CD8-positive, alpha-beta memory T cell (primary cell): Measurements from ENCODE around the gene ASF1B. TPM values are rescaled to one million over a fixed set of nuclear protein-coding genes. Genes with fewer than 3 reads are reported as not detected.
A peak's percentile ranks its signal among the peaks of the same experiment; 100 is the strongest.

Source experiments
- CTCF ChIA-PET: fragments of 350-600 bp; sonication (Branson Sonifier 250); formaldehyde crosslinking; loops from one replicate; lab custom pipeline; 2021; ENCODE audit warnings: antibody characterized with exemption; lab: Charles Lee
- POLR2A ChIA-PET: fragments of 350-600 bp; sonication (Branson Sonifier 250); formaldehyde crosslinking; loops from one replicate; lab custom pipeline; 2021; ENCODE audit warnings: antibody characterized with exemption; lab: Charles Lee
- DNase-seq, 5 donors: peaks; one replicate each; pipeline versions ENCODE4 v3.0.0 to v3.0.0-alpha.2; 2020 to 2022; ENCODE audit warnings: mixed read lengths in 1 of 5
- H3K27ac ChIP-seq: one replicate; pipeline ENCODE4 v1.7.0; 2013; ENCODE audit warnings: low read depth, mild to moderate bottlenecking, low read length, moderate library complexity
- H3K27me3 ChIP-seq: 2 replicates; pipeline ENCODE4 v1.7.0; 2013; ENCODE audit warnings: low read length, mild to moderate bottlenecking; ENCODE audit not compliant: insufficient read depth, poor library complexity, severe bottlenecking
- H3K36me3 ChIP-seq: 2 replicates; pipeline ENCODE4 v1.7.0; 2013; ENCODE audit warnings: mild to moderate bottlenecking, low read length, moderate library complexity; ENCODE audit not compliant: insufficient read depth
- H3K4me1 ChIP-seq: 2 replicates; pipeline ENCODE4 v1.7.0; 2013; ENCODE audit warnings: mild to moderate bottlenecking, low read length, moderate library complexity; ENCODE audit not compliant: insufficient read depth
- H3K4me3 ChIP-seq: 2 replicates; pipeline ENCODE4 v1.7.0; 2013; ENCODE audit warnings: mild to moderate bottlenecking, low read length
- H3K9me3 ChIP-seq: 2 replicates; pipeline ENCODE4 v1.7.0; 2013; ENCODE audit warnings: mild to moderate bottlenecking, low read length
- H3K27ac Mint-ChIP-seq, 8 donors: one replicate each; pipeline ENCODE4 v1.8.0; 2020 to 2021; ENCODE audit warnings: mixed read lengths in 8 of 8, mild to moderate bottlenecking in 6 of 8, inconsistent platforms in 3 of 8, moderate library complexity in 3 of 8
- H3K27me3 Mint-ChIP-seq, 2 donors: one replicate each; pipeline ENCODE4 v1.8.0; 2020 to 2021; ENCODE audit warnings: mixed read lengths in 2 of 2, mild to moderate bottlenecking in 1 of 2, moderate library complexity in 1 of 2
- H3K36me3 Mint-ChIP-seq, 3 donors: one replicate each; pipeline ENCODE4 v1.8.0; 2020 to 2021; ENCODE audit warnings: mixed read lengths in 3 of 3, inconsistent platforms in 1 of 3, mild to moderate bottlenecking in 1 of 3
- H3K4me1 Mint-ChIP-seq, 3 donors: one replicate each; pipeline ENCODE4 v1.8.0; 2020 to 2021; ENCODE audit warnings: mixed read lengths in 3 of 3, inconsistent platforms in 1 of 3, mild to moderate bottlenecking in 1 of 3
- H3K4me3 Mint-ChIP-seq, 7 donors: one replicate each; pipeline ENCODE4 v1.8.0; 2020 to 2021; ENCODE audit warnings: mixed read lengths in 7 of 7, mild to moderate bottlenecking in 6 of 7, moderate library complexity in 4 of 7, inconsistent platforms in 2 of 7
- H3K9me3 Mint-ChIP-seq, 5 donors: one replicate each; pipeline ENCODE4 v1.8.0; 2020 to 2022; ENCODE audit warnings: mixed read lengths in 5 of 5, mild to moderate bottlenecking in 3 of 5, moderate library complexity in 2 of 5, inconsistent platforms in 1 of 5
- polyA plus RNA-seq: library from polyadenylated mRNA; unstranded; fragments of 300-500 nt; fragmentation: Illumina TruSeq; gene quantifications from one replicate; pipeline ENCODE4 v1.2.3, GENCODE V29; 2021
- total RNA-seq, 2 experiments: library from RNA; stranded (reverse); gene quantifications; one replicate each; pipeline ENCODE4 v1.2.3, GENCODE V29; 2021

The ASF1B gene
- total and polyA plus RNA-seq, 3 experiments from 2014 or later: 4.5 to 76.2 (median 75.0) TPM

DNA sequence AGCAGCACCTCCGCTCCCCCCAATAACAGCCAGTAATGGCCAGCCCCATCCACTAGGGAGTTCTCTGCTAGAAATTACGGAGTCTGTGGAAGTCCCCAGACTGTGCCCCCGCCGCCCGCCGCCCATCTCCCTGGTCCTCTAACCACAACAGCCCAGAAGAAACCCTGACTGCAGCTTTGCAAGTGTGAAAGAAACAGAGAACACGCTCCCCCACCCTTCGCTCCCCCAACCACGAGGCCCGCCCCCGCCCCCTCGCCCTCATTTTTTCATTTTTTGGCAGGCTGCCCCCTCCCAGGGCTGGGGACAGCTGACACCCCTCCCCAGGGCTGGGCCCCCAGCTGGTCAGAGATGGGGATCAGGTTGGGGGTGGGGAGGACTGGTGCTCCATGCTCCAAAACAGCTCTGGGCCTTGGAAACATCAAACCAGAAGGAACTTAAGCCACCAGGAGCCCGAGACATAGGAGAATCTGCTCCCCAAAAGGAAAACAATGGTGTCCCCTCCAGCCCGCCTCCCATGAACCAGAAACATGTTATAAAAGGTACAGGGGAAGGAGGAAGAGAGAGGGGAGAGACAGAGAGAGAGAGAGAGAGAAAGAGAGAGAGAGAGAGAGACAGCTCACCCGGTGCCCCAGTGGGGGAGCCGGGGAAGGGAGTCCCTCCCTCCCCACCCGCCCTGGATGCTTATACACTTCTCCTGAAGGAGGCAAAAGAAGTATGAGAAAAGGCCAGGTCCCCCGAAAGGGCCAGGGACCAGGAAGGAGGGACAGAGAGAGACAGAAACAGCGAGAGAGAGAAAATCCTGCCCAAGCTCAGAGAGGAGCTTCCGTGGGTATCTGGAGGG, 29.8 kb upstream of the ASF1B start:
- Mint-ChIP-seq H3K4me1 (peaks cover 23 to 28% (median 27%) of the 10 kb centered on the region in 3 donors), H3K9me3 (no peaks in the 10 kb centered on the region), H3K36me3 (peaks cover 8 to 18% (median 10%) of the 10 kb centered on the region in 3 donors), H3K27ac (peak overlapping the region; percentile 85 to 96 (median 90)), H3K27me3 (no peaks in the 10 kb centered on the region), H3K4me3 (peak overlapping the region; percentile 73 to 92 (median 86))
- no peaks in the 10 kb centered on the region for H3K27me3 ChIP-seq
- ChIA-PET CTCF (interaction anchor here (0.9 to 4.9 kb wide), 4 partner anchors 8 to 52 kb away, joined by 3 to 21 read pairs (median 4); partner anchors contain the start of gene ASF1B), POLR2A (no interaction called here)
- peaks cover 7% of the 10 kb centered on the region for H3K36me3 ChIP-seq
- H3K9me3 ChIP-seq: no peaks in the 10 kb centered on the region
- peak overlapping the region; percentile 64 for H3K4me3 ChIP-seq
- peaks cover 19% of the 10 kb centered on the region for H3K4me1 ChIP-seq
- no peak overlapping the region for H3K27ac ChIP-seq
- DNase-seq: peak in 3 of 5 donors; percentile 34 to 43 (median 38)

DNA sequence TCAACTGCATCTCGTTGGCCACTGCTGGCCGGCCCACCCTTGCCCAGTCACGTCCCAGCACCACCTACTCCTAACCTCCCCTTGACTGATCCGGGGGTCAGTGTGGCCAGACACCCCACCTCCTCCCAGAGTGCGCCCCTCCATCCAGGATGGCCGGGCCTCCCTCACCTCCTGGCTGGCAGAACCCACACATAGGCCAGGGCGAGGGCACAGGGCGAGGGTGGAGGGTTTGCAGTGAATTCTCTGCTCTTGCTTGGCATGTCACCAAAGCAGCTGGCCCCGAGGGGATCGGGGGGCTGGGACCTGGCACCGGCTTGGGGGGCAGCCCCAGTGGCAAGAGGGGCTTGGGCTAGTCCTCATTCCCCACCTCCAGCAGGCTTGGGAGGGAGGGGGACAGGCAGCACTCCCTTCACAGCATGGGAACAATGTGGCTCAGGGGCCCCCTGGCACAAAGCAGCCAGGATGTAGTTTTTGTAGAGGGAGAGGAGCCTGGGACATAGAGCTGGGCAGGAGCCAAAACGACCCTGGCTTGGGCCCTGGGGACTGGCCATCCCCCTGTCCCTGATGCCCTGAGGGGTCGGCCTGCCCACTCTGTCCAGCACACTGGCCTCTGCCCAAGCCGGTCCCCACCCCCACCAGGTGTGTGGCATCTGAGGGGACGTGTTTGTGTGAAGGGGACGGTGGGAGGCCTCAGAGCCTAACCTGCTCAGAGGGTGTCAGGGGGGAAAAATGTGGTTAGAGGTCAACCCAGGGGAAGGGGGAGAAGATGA, 28.5 kb upstream of the ASF1B start:
- H3K4me3 ChIP-seq: no peak overlapping the region
- CTCF ChIA-PET: interaction anchor here (4.9 kb wide), 1 partner anchor 28 kb away, joined by 21 read pairs; the partner anchor contains the start of gene ASF1B

DNA sequence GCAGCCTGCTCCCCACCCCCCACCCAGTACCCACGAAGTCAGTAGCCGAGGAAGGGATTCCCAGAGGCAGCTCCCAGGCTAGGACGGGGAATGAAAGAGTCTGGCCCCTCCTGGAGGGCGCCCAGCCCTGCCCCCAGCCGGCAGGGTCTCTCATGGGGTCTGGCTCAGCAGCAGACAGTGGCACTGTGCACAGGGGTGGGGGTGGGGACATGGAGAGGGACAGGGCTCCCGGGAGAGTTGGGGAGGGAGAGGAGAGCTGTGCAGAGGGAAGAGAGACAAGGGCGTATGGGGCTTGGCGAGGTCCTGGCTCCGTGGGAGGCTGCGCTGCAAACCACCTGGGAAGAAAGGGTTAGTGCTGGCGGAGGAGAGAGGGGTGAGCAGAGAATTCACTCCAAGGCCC, 27.7 kb upstream of the ASF1B start:
- no peak overlapping the region for H3K27ac Mint-ChIP-seq
- Histone ChIP-seq H3K27me3 (no peaks in the 10 kb centered on the region), H3K4me3 (no peak overlapping the region), H3K27ac (no peak overlapping the region), H3K4me1 (peaks cover 19% of the 10 kb centered on the region), H3K36me3 (no peaks in the 10 kb centered on the region), H3K9me3 (no peaks in the 10 kb centered on the region)
- H3K4me1 Mint-ChIP-seq: peaks cover 23 to 28% (median 27%) of the 10 kb centered on the region in 3 donors
- no peak overlapping the region for H3K4me3 Mint-ChIP-seq
- no peak for DNase-seq
- H3K27me3 Mint-ChIP-seq: no peaks in the 10 kb centered on the region
- CTCF ChIA-PET: interaction anchor here (4.9 kb wide), 1 partner anchor 27 kb away, joined by 21 read pairs; the partner anchor contains the start of gene ASF1B
- POLR2A ChIA-PET: no interaction called here
- peaks cover 0 to 3% (median 0%) of the 10 kb centered on the region in 3 donors for H3K36me3 Mint-ChIP-seq
- H3K9me3 Mint-ChIP-seq: no peaks in the 10 kb centered on the region

More for the DNA sequence above, 28.5 kb upstream of the ASF1B start:
- peaks cover 19% of the 10 kb centered on the region for H3K4me1 ChIP-seq
- Mint-ChIP-seq H3K27ac (no peak overlapping the region), H3K4me1 (peaks cover 23 to 28% (median 27%) of the 10 kb centered on the region in 3 donors), H3K27me3 (no peaks in the 10 kb centered on the region), H3K36me3 (peaks cover 0 to 5% (median under 1%) of the 10 kb centered on the region in 3 donors), H3K9me3 (no peaks in the 10 kb centered on the region), H3K4me3 (no peak overlapping the region)
- POLR2A ChIA-PET: interaction anchor here (0.5 kb wide), 1 partner anchor 188 kb away, joined by 4 read pairs; no protein-coding TSS in a partner anchor
- no peaks in the 10 kb centered on the region for H3K9me3 ChIP-seq
- H3K27me3 ChIP-seq: no peaks in the 10 kb centered on the region
- no peak overlapping the region for H3K27ac ChIP-seq
- peaks cover 1% of the 10 kb centered on the region for H3K36me3 ChIP-seq
- DNase-seq: no peak

DNA sequence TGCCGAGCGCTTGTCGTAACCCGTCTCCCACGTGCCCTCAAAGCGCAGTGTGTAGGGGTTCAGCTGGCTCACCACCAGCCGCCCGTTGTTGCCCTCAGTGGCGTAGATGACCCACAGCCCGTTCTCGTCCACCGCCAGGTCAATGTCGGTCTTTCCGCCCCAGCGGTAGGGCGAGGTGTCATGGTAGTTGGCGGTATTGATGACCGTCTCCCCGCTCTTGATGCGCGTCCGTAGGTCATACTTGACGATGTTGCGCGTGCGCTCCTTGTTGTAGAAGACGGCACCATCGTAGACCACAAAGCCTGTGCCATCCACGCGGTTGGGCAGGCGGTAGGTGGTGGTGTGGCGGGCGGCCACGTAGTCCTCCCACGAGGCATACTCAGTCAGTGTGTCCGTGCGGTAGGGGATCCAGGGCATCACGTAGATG, 26.5 kb upstream of the ASF1B start:
- Histone ChIP-seq H3K27ac (no peak overlapping the region), H3K4me3 (no peak overlapping the region), H3K27me3 (no peaks in the 10 kb centered on the region), H3K36me3 (no peaks in the 10 kb centered on the region), H3K9me3 (no peaks in the 10 kb centered on the region), H3K4me1 (peaks cover 15% of the 10 kb centered on the region)
- H3K27me3 Mint-ChIP-seq: no peaks in the 10 kb centered on the region
- H3K4me3 Mint-ChIP-seq: no peak overlapping the region
- peaks cover 0 to 8% (median 0%) of the 10 kb centered on the region in 3 donors for H3K36me3 Mint-ChIP-seq
- no peak overlapping the region for H3K27ac Mint-ChIP-seq
- CTCF ChIA-PET: no interaction called here
- peaks cover 17 to 21% (median 20%) of the 10 kb centered on the region in 3 donors for H3K4me1 Mint-ChIP-seq
- DNase-seq: no peak
- POLR2A ChIA-PET: no interaction called here
- no peaks in the 10 kb centered on the region for H3K9me3 Mint-ChIP-seq

DNA sequence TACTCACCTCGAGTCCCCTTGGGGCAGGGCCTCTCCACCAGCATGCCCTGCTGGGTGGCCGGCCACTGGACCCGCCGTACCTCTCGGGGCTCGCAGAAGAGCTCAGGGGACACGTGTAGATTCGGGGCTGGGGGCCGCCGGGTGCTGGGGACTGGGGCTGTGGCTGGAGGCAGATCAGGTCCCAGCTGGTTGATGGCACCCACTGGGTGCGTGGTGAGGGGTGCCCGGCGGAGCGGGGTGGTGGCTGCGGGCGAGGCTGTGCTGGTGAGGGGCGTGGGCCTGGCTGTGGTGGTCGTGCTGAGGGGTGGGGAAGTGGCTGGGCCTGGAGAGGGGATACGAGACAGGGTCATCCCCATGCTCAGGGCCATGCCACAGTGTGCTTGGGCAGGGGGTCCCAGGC, 24.9 kb upstream of the ASF1B start:
- H3K4me3 ChIP-seq: no peak overlapping the region
- no peaks in the 10 kb centered on the region for H3K9me3 Mint-ChIP-seq
- H3K4me1 ChIP-seq: peaks cover 8% of the 10 kb centered on the region
- POLR2A ChIA-PET: no interaction called here
- H3K27me3 Mint-ChIP-seq: no peaks in the 10 kb centered on the region
- no peaks in the 10 kb centered on the region for H3K27me3 ChIP-seq
- H3K36me3 Mint-ChIP-seq: peaks cover 0 to 20% (median 0%) of the 10 kb centered on the region in 3 donors
- H3K27ac ChIP-seq: no peak overlapping the region
- no peaks in the 10 kb centered on the region for H3K36me3 ChIP-seq
- no peak overlapping the region for H3K4me3 Mint-ChIP-seq
- peaks cover 5 to 7% (median 6%) of the 10 kb centered on the region in 3 donors for H3K4me1 Mint-ChIP-seq
- no peak overlapping the region for H3K27ac Mint-ChIP-seq
- no peaks in the 10 kb centered on the region for H3K9me3 ChIP-seq
- no peak for DNase-seq
- CTCF ChIA-PET: interaction anchor here (1.0 kb wide), 1 partner anchor 24 kb away, joined by 3 read pairs; no protein-coding TSS in a partner anchor

DNA sequence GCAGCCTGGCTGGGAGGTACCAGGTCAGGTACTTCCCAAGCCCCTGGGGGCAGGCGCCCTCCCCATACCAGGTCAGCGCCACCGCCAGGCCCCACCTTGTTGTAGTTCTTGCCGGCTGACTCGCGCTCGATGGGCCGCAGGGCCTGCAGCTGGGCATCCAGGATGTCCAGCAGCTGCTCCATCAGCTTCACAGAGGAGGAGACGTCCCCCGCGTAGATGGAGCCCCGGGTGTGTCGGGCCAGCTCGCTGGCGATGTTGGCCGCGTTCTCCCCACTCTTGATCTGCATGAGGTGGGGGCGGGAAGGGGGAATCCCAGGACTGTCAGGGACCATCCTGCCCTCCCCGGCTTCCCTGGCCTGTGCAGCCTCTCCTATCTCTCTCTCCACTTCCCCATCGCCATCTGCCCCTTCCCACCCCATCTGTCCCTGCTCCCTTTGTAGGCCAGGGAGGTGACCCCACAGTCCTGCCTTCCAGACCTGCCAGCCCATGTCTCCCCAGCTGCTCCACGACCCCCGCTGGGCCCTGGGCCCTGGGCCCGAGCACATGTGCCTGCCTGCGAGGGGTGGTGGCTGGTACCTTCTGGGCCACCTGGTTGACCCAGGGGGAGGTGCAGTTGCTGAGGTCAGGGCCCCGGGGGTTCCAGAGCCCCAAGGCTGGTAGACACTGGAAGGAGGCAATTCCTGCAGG, 23.8 kb upstream of the ASF1B start:
- H3K27me3 Mint-ChIP-seq: no peaks in the 10 kb centered on the region
- Histone ChIP-seq H3K4me3 (no peak overlapping the region), H3K27me3 (no peaks in the 10 kb centered on the region), H3K4me1 (no peaks in the 10 kb centered on the region), H3K36me3 (no peaks in the 10 kb centered on the region), H3K9me3 (no peaks in the 10 kb centered on the region), H3K27ac (no peak overlapping the region)
- CTCF ChIA-PET: no interaction called here
- H3K36me3 Mint-ChIP-seq: peaks cover 0 to 27% (median 0%) of the 10 kb centered on the region in 3 donors
- no peaks in the 10 kb centered on the region for H3K4me1 Mint-ChIP-seq
- H3K27ac Mint-ChIP-seq: no peak overlapping the region
- no peak overlapping the region for H3K4me3 Mint-ChIP-seq
- no peaks in the 10 kb centered on the region for H3K9me3 Mint-ChIP-seq
- DNase-seq: no peak
- POLR2A ChIA-PET: no interaction called here

DNA sequence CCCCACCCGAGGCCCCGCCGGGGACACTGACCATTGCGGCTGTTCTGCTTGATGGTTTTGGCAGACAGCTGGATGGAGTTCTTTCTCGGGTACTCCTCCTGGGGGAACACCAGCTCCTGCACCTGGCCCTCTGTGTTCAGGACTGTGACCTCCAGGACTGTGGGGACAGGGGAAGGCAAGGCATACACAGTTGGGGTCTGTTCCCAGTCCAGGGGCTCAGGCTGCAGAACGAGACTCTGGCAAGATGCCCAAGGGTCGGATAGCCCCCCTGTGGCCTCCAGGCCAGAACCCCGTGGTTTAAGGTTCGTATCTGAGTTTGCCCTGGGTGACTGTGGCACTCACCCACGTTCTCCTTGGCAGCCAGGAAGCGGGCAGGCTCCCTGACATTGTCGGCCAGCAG, 22.7 kb upstream of the ASF1B start:
- no peak overlapping the region for H3K4me3 Mint-ChIP-seq
- no peaks in the 10 kb centered on the region for H3K36me3 ChIP-seq
- H3K4me1 ChIP-seq: no peaks in the 10 kb centered on the region
- no peaks in the 10 kb centered on the region for H3K27me3 Mint-ChIP-seq
- ChIA-PET CTCF (interaction anchor here (0.6 to 1.5 kb wide), 4 partner anchors 8 to 327 kb away, joined by 3 read pairs; no protein-coding TSS in a partner anchor), POLR2A (no interaction called here)
- DNase-seq: no peak
- H3K9me3 ChIP-seq: no peaks in the 10 kb centered on the region
- H3K27ac Mint-ChIP-seq: no peak overlapping the region
- peaks cover 0 to 30% (median 0%) of the 10 kb centered on the region in 3 donors for H3K36me3 Mint-ChIP-seq
- no peak overlapping the region for H3K4me3 ChIP-seq
- no peaks in the 10 kb centered on the region for H3K9me3 Mint-ChIP-seq
- H3K27me3 ChIP-seq: no peaks in the 10 kb centered on the region
- no peaks in the 10 kb centered on the region for H3K4me1 Mint-ChIP-seq
- no peak overlapping the region for H3K27ac ChIP-seq
